GM18511 (cell line): ENCODE data around the gene ATOX1.
"Not testable (repeated sequence)": the region's sequence is repeated elsewhere in the genome, so short reads cannot be mapped to it uniquely, and the experiment has no call there.

Experiments
- ATAC-seq: cut with Tn5 transposase; IDR thresholded peaks from one replicate; pipeline ENCODE4 v1.9.1; 2021; ENCODE audit warnings: mild to moderate bottlenecking, moderate library complexity; ENCODE audit not compliant: unreplicated experiment

Gene ATOX1

GRCh38 chr5:151699071-151699901 lies 59.1 kb downstream of the ATOX1 start:
- ATAC-seq: no peak

DNA sequence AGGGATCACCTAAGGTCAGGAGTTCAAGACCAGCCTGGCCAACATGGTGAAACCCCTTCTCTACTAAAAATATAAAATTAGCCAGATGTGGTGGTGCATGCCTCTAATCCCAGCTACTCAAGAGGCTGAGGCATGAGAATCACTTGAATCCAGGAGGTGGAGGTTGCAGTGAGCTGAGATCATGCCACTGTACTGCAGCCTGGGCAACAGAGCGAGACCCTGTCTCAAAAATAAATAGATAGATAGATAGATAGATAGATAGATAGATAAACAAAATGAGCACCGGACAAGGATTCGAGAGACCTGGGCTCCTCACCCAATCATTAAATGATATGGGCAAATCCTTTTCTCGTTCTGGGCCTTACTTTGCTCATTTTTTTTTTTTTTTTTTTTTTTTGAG lies 60.4 kb downstream of the ATOX1 start:
- ATAC-seq: not testable (repeated sequence)

DNA sequence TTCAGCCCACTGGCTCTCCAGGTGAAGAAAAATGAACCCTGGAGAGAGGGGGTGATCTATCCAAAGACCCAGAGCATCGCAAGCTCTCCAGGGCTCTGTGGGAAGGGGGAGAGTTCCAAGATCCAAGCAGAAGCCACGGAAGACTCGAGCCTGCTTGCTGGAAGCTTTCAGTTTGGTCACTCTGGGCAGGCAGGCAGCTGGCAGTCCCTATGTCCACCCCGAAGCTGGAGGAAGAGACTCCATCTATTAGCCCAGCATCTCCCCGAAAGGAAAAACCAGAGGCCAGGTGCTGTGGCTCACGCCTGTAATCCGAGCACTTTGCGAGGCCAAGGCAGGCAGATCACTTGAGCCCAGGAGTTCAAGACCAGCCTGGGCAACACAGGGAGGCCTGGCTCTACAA lies 61.0 kb downstream of the ATOX1 start:
- ATAC-seq: no peak

GRCh38 chr5:151696470-151697061 lies 61.9 kb downstream of the ATOX1 start:
- ATAC-seq: no peak

DNA sequence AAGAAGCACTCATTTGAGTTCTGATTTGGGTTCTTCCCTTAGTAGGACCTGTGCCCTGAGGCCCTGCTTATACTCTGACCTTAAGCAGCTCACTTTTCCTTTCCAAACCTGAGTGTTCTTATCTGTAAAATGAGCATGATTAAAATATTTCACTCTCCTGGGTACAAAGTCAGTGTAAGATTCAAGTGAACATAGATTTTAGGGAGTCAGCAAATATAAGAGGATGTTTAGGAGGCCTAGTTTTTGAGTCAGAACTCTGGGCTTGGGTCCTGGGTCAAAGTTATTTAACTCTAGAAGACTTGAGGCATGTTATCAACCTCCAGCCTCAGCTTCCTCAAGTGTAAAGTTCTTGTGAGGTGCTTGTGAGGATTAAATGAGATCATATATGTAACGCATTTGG lies 63.0 kb downstream of the ATOX1 start:
- ATAC-seq: no peak

DNA sequence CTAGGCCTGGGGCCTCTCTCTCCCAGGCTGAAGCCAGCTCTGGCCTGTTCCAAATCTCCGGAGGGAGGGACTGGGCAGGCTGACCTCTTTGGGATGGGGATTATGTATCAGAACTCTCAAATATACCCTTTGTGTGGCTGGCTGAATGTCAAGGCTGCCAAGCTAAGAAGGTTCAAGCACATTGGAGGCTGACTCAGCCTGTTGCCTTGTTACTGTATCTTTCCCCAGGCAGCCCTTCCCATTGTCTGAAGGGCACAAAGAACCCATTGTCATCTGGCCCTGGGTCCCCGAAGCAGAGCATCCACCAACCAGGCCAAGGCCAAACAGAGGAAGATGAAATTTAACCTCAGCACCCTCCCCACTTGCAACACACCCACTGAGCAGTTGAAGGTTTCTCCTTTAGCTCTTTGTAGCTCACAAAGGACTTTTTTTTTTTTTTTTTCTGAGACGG lies 64.4 kb downstream of the ATOX1 start:
- ATAC-seq: no peak
